Islet of Langerhans (tissue), 1 donor: ENCODE results near the gene GRIA1.
"Not testable (repeated sequence)": the region's sequence is repeated elsewhere in the genome, so short reads cannot be mapped to it uniquely, and the experiment has no call there.

Source experiments
- FAIRE-seq: peaks from one replicate; lab custom pipeline; 2011; peaks lifted over from hg19 to GRCh38; lab: Jason Lieb, UNC

Gene GRIA1

GRCh38 chr5:153661897-153662296, 171.4 kb downstream of the GRIA1 start:
- FAIRE-seq = no peak

GRCh38 chr5:153670101-153670500, 179.6 kb downstream of the GRIA1 start:
- no peak for FAIRE-seq

- FAIRE-seq = no peak
Measured at GRCh38 chr5:153671653-153672346, 181.3 kb downstream of the GRIA1 start.

GRCh38 chr5:153672347-153673090, 182.0 kb downstream of the GRIA1 start:
- no peak for FAIRE-seq

- no peak for FAIRE-seq
Measured at GRCh38 chr5:153674356-153674755, 183.9 kb downstream of the GRIA1 start.

- FAIRE-seq = no peak
Measured at GRCh38 chr5:153676406-153676805, 185.9 kb downstream of the GRIA1 start.

GRCh38 chr5:153676821-153677220, 186.4 kb downstream of the GRIA1 start:
- no peak for FAIRE-seq

- FAIRE-seq = no peak
Measured at GRCh38 chr5:153678617-153679329, 188.3 kb downstream of the GRIA1 start.

GRCh38 chr5:153690236-153690635, 199.8 kb downstream of the GRIA1 start:
- no peak for FAIRE-seq

GRCh38 chr5:153696256-153696655, 205.8 kb downstream of the GRIA1 start:
- no peak for FAIRE-seq

GRCh38 chr5:153699035-153699434, 208.6 kb downstream of the GRIA1 start:
- FAIRE-seq = no peak

- no peak for FAIRE-seq
Measured at GRCh38 chr5:153700940-153701339, 210.5 kb downstream of the GRIA1 start.

- FAIRE-seq = no peak
Measured at GRCh38 chr5:153702265-153702664, 211.8 kb downstream of the GRIA1 start.

GRCh38 chr5:153704110-153704509, 213.6 kb downstream of the GRIA1 start:
- no peak for FAIRE-seq

- FAIRE-seq = no peak
Measured at GRCh38 chr5:153707626-153708025, 217.2 kb downstream of the GRIA1 start.

GRCh38 chr5:153711755-153712154, 221.3 kb downstream of the GRIA1 start:
- FAIRE-seq = no peak

- FAIRE-seq = no peak
Measured at GRCh38 chr5:153712946-153713345, 222.5 kb downstream of the GRIA1 start.

GRCh38 chr5:153713943-153714342, 223.5 kb downstream of the GRIA1 start:
- FAIRE-seq = no peak

GRCh38 chr5:153714798-153715197, 224.3 kb downstream of the GRIA1 start:
- FAIRE-seq = no peak

GRCh38 chr5:153717287-153717686, 226.8 kb downstream of the GRIA1 start:
- FAIRE-seq = no peak

- no peak for FAIRE-seq
Measured at GRCh38 chr5:153718713-153719112, 228.2 kb downstream of the GRIA1 start.

GRCh38 chr5:153719324-153719723, 228.9 kb downstream of the GRIA1 start:
- no peak for FAIRE-seq

GRCh38 chr5:153723022-153723610, 232.6 kb downstream of the GRIA1 start:
- not testable (repeated sequence) for FAIRE-seq
